ENCODE measurements around the gene MYBBP1A.

- no peak for TF ChIP-seq CTCF (IDR thresholded peaks at IDR 0.05; ENCODE audit: poor library complexity)
- TF ChIP-seq EZH2 (IDR thresholded peaks at IDR 0.05; ENCODE audit: borderline replicate concordance): no peak
Observed at GRCh38 chr17:4551141-4551540, 4.0 kb downstream of the MYBBP1A start.

Measured in hepatocyte (in vitro differentiated cells).